IPS DF 6.9 (cell line): Measurements from ENCODE around the gene PFDN5.
"Not testable (repeated sequence)": the region's sequence is repeated elsewhere in the genome, so short reads cannot be mapped to it uniquely, and the experiment has no call there.

ENCODE experiments used
- DNase-seq: peaks from one replicate; pipeline ENCODE4 v3.0.0-alpha.2; 2013; ENCODE audit warnings: low read depth, low spot score
- H3K27ac ChIP-seq: one replicate; pipeline ENCODE4 v1.5.1; 2013; ENCODE audit warnings: low read length, control low read depth
- H3K27me3 ChIP-seq: 2 replicates; pipeline ENCODE4 v1.6.1; 2013; ENCODE audit warnings: mild to moderate bottlenecking, low read length; ENCODE audit not compliant: control insufficient read depth, insufficient read depth
- H3K36me3 ChIP-seq: 2 replicates; pipeline ENCODE4 v1.6.1; 2013; ENCODE audit warnings: low read length; ENCODE audit not compliant: control insufficient read depth, insufficient read depth
- H3K4me1 ChIP-seq: 2 replicates; pipeline ENCODE4 v1.6.1; 2013; ENCODE audit warnings: low read length; ENCODE audit not compliant: control insufficient read depth, insufficient read depth
- H3K4me3 ChIP-seq: 2 replicates; pipeline ENCODE4 v1.5.1; 2013; ENCODE audit warnings: mild to moderate bottlenecking, low read length
- H3K9me3 ChIP-seq: 2 replicates; pipeline ENCODE4 v1.6.1; 2013; ENCODE audit warnings: low read length, inconsistent platforms; ENCODE audit not compliant: control insufficient read depth, insufficient read depth
- WGBS: extraction: QIAGEN DNeasy Blood & Tissue Kit; methylation state at CpG from one replicate; pipeline ENCODE4 v1.1.7; 2013; ENCODE audit warnings: mixed read lengths, missing lambda C conversion rate; ENCODE audit not compliant: insufficient read length, insufficient coverage; 5-methylcytosine and 5-hydroxymethylcytosine counted together

PFDN5 gene

GRCh38 chr12:53287741-53288216, 7.6 kb upstream of the PFDN5 start:
- peak; percentile 35 for DNase-seq

GRCh38 chr12:53288322-53288721, 7.0 kb upstream of the PFDN5 start:
- peaks cover 46% of the 10 kb centered on the region for H3K36me3 ChIP-seq
- no peaks in the 10 kb centered on the region for H3K9me3 ChIP-seq
- no peak overlapping the region for H3K4me3 ChIP-seq
- WGBS: no CpG with 5 or more reads among the region's 6 CpGs
- H3K4me1 ChIP-seq: no peaks in the 10 kb centered on the region
- no peak for DNase-seq
- no peaks in the 10 kb centered on the region for H3K27me3 ChIP-seq
- no peak overlapping the region for H3K27ac ChIP-seq

More at GRCh38 chr12:53287741-53288216, 7.6 kb upstream of the PFDN5 start:
- H3K36me3 ChIP-seq: peaks cover 50% of the 10 kb centered on the region
- H3K4me3 ChIP-seq: no peak overlapping the region
- no CpG with 5 or more reads among the region's 11 CpGs for WGBS
- H3K9me3 ChIP-seq: no peaks in the 10 kb centered on the region
- H3K27ac ChIP-seq: no peak overlapping the region
- no peaks in the 10 kb centered on the region for H3K27me3 ChIP-seq
- no peaks in the 10 kb centered on the region for H3K4me1 ChIP-seq

- no peak overlapping the region for H3K4me3 ChIP-seq
- H3K36me3 ChIP-seq: peaks cover 37% of the 10 kb centered on the region
- no peaks in the 10 kb centered on the region for H3K27me3 ChIP-seq
- H3K27ac ChIP-seq: no peak overlapping the region
- WGBS: no CpG with 5 or more reads among the region's 4 CpGs
- no peak for DNase-seq
- H3K9me3 ChIP-seq: no peaks in the 10 kb centered on the region
- no peaks in the 10 kb centered on the region for H3K4me1 ChIP-seq
Measured at GRCh38 chr12:53289891-53290290, 5.5 kb upstream of the PFDN5 start.

GRCh38 chr12:53290661-53291060, 4.7 kb upstream of the PFDN5 start:
- no peak overlapping the region for H3K4me3 ChIP-seq
- H3K9me3 ChIP-seq: no peaks in the 10 kb centered on the region
- no peak overlapping the region for H3K27ac ChIP-seq
- no CpG with 5 or more reads among the region's 9 CpGs for WGBS
- H3K36me3 ChIP-seq: peaks cover 35% of the 10 kb centered on the region
- no peaks in the 10 kb centered on the region for H3K27me3 ChIP-seq
- no peak for DNase-seq
- no peaks in the 10 kb centered on the region for H3K4me1 ChIP-seq

GRCh38 chr12:53292426-53292825, 2.9 kb upstream of the PFDN5 start:
- Histone ChIP-seq H3K27ac (no peak overlapping the region), H3K4me1 (no peaks in the 10 kb centered on the region), H3K36me3 (peaks cover 35% of the 10 kb centered on the region), H3K27me3 (no peaks in the 10 kb centered on the region), H3K9me3 (no peaks in the 10 kb centered on the region), H3K4me3 (no peak overlapping the region)
- no peak for DNase-seq

- no peaks in the 10 kb centered on the region for H3K9me3 ChIP-seq
- H3K27ac ChIP-seq: no peak overlapping the region
- H3K4me3 ChIP-seq: peak overlapping the region; percentile 67
- DNase-seq: no peak
- H3K4me1 ChIP-seq: no peaks in the 10 kb centered on the region
- H3K36me3 ChIP-seq: peaks cover 18% of the 10 kb centered on the region
- no CpG with 5 or more reads among the region's 12 CpGs for WGBS
- H3K27me3 ChIP-seq: no peaks in the 10 kb centered on the region
Measured at GRCh38 chr12:53295891-53296219, 513 bp downstream of the PFDN5 start.

- not testable (repeated sequence) for DNase-seq, H3K27me3 ChIP-seq, H3K9me3 ChIP-seq, H3K4me1 ChIP-seq, H3K4me3 ChIP-seq, H3K27ac ChIP-seq
- no CpG with 5 or more reads among the region's 10 CpGs for WGBS
- peaks cover 11% of the 10 kb centered on the region for H3K36me3 ChIP-seq
Measured at GRCh38 chr12:53297106-53297505, 1.8 kb downstream of the PFDN5 start.

GRCh38 chr12:53298164-53298563, 2.8 kb downstream of the PFDN5 start:
- WGBS: no CpG with 5 or more reads among the region's 5 CpGs
- Histone ChIP-seq H3K27ac (no peak overlapping the region), H3K36me3 (peaks cover 9% of the 10 kb centered on the region; the same call in 1 of the 2 replicates), H3K9me3 (no peaks in the 10 kb centered on the region), H3K4me3 (no peak overlapping the region), H3K27me3 (no peaks in the 10 kb centered on the region), H3K4me1 (no peaks in the 10 kb centered on the region)
- DNase-seq: no peak

- Histone ChIP-seq H3K9me3 (no peaks in the 10 kb centered on the region), H3K27ac (no peak overlapping the region), H3K4me1 (no peaks in the 10 kb centered on the region), H3K36me3 (peaks cover 11% of the 10 kb centered on the region; the same call in 1 of the 2 replicates), H3K27me3 (no peaks in the 10 kb centered on the region), H3K4me3 (no peak overlapping the region)
- no peak for DNase-seq
- WGBS: no CpG with 5 or more reads among the region's 5 CpGs
Measured at GRCh38 chr12:53299101-53299453, 3.7 kb downstream of the PFDN5 start.

- peak within 1 kb of the TSS; percentile 68 for H3K4me3 ChIP-seq
- no peaks in the 10 kb centered on the region for H3K27me3 ChIP-seq
- H3K4me1 ChIP-seq: no peaks in the 10 kb centered on the region
- peak; percentile 90 for DNase-seq
- H3K27ac ChIP-seq: no peak within 1 kb of the TSS
- WGBS: no CpG with 5 or more reads among the region's 51 CpGs
- H3K9me3 ChIP-seq: no peaks in the 10 kb centered on the region
- peaks cover 11% of the 10 kb centered on the region; the same call in 1 of the 2 replicates for H3K36me3 ChIP-seq
Measured at GRCh38 chr12:53299454-53300180, 4.3 kb downstream of the PFDN5 start, which contains the start of gene MYG1. MYG1 (plus strand) TSS chr12:53299695; CDS start chr12:53299738, 43 bp downstream.

- Histone ChIP-seq H3K9me3 (no peaks in the 10 kb centered on the region), H3K27me3 (no peaks in the 10 kb centered on the region), H3K27ac (no peak overlapping the region), H3K4me1 (no peaks in the 10 kb centered on the region), H3K36me3 (peaks cover 12% of the 10 kb centered on the region; the same call in 1 of the 2 replicates), H3K4me3 (peak overlapping the region; percentile 68; the same call in 1 of the 2 replicates)
- no peak for DNase-seq
- no CpG with 5 or more reads among the region's 12 CpGs for WGBS
Measured at GRCh38 chr12:53300187-53300586, 4.8 kb downstream of the PFDN5 start.
